ENCODE results near the gene GDE1. TPM values are rescaled to one million over a fixed set of nuclear protein-coding genes. Genes with fewer than 3 reads are reported as not detected.
A peak's percentile ranks its signal among the peaks of the same experiment; 100 is the strongest.

GDE1 gene
- total RNA-seq, 1 experiment from 2014 or later: 45.6 TPM

- ChIA-PET POLR2A (ENCODE audit: unreplicated experiment) (no interaction called here), CTCF (no interaction called here)
- no peak overlapping the region for H2AFZ ChIP-seq (ENCODE audit: low read length)
- H3K27me3 ChIP-seq (ENCODE audit: low read length): no peaks in the 10 kb centered on the region
- H3K4me2 ChIP-seq (ENCODE audit: low read length): no peak overlapping the region
- H3K79me2 ChIP-seq (ENCODE audit: low read length): no peaks in the 10 kb centered on the region
- no peaks in the 10 kb centered on the region for H3K9me3 ChIP-seq (ENCODE audit: low read length)
- BruUV-seq (replicated peaks): no TSS peak
- H3K9ac ChIP-seq (ENCODE audit: low read length): no peak overlapping the region
- no peak for DNase-seq
- intact Hi-C loops (cut with micrococcal nuclease): no loop called here
- no peaks in the 10 kb centered on the region for H3K9me2 ChIP-seq (replicated peaks; ENCODE audit: low read length)
- no peak overlapping the region for H3K27ac ChIP-seq (ENCODE audit: low read length)
- no peaks in the 10 kb centered on the region for H3F3A ChIP-seq (ENCODE audit: low read length, unreplicated experiment)
- H3K36me3 ChIP-seq (ENCODE audit: low read depth, low read length): no peaks in the 10 kb centered on the region; the same call in 1 of the 2 replicates
- no peak for ATAC-seq
- H4K20me1 ChIP-seq (ENCODE audit: low read length): no peaks in the 10 kb centered on the region
- H3K4me3 ChIP-seq (ENCODE audit: low read length): no peak overlapping the region
- no peak for TF ChIP-seq EZH2 (IDR thresholded peaks at IDR 0.05; ENCODE audit: low read length, unreplicated experiment)
- TF ChIP-seq CTCF (conservative IDR thresholded peaks at IDR 0.05; ENCODE audit: low read depth, low read length): no peak
- TF ChIP-seq EZH2phosphoT487 (IDR thresholded peaks at IDR 0.05; ENCODE audit: borderline replicate concordance, low read length): no peak
- no peaks in the 10 kb centered on the region for H3K4me1 ChIP-seq (ENCODE audit: insufficient read depth, low read length)
Observed at GRCh38 chr16:19488213-19488640, 33.7 kb downstream of the GDE1 start.

GRCh38 chr16:19486750-19487325 is 35.1 kb downstream of the GDE1 start:
- no peaks in the 10 kb centered on the region for H3K79me2 ChIP-seq (ENCODE audit: low read length)
- BruUV-seq (replicated peaks): no TSS peak
- DNase-seq (no peak), ATAC-seq (no peak)
- TF ChIP-seq EZH2 (IDR thresholded peaks at IDR 0.05; ENCODE audit: low read length, unreplicated experiment) (no peak), CTCF (conservative IDR thresholded peaks at IDR 0.05; ENCODE audit: low read depth, low read length) (peak; percentile 33)
- H3K4me2 ChIP-seq (ENCODE audit: low read length): no peak overlapping the region
- no peak overlapping the region for H3K27ac ChIP-seq (ENCODE audit: low read length)
- intact Hi-C loops (cut with micrococcal nuclease): no loop called here
- H3F3A ChIP-seq (ENCODE audit: low read length, unreplicated experiment): no peaks in the 10 kb centered on the region
- H3K9ac ChIP-seq (ENCODE audit: low read length): no peak overlapping the region
- CTCF ChIA-PET: no interaction called here
- no peak overlapping the region for H3K4me3 ChIP-seq (ENCODE audit: low read length)
- H2AFZ ChIP-seq (ENCODE audit: low read length): no peak overlapping the region
- no peaks in the 10 kb centered on the region for H3K27me3 ChIP-seq (ENCODE audit: low read length)
- H3K9me3 ChIP-seq (ENCODE audit: low read length): no peaks in the 10 kb centered on the region
- H3K4me1 ChIP-seq (ENCODE audit: insufficient read depth, low read length): no peaks in the 10 kb centered on the region
- POLR2A ChIA-PET (ENCODE audit: unreplicated experiment): no interaction called here
- no peaks in the 10 kb centered on the region for H3K9me2 ChIP-seq (replicated peaks; ENCODE audit: low read length)
- no peaks in the 10 kb centered on the region; the same call in 1 of the 2 replicates for H3K36me3 ChIP-seq (ENCODE audit: low read depth, low read length)
- H4K20me1 ChIP-seq (ENCODE audit: low read length): no peaks in the 10 kb centered on the region

GRCh38 chr16:19486051-19486450 is 35.8 kb downstream of the GDE1 start:
- Histone ChIP-seq H3K4me3 (ENCODE audit: low read length) (no peak overlapping the region), H3K9me3 (ENCODE audit: low read length) (no peaks in the 10 kb centered on the region), H3F3A (ENCODE audit: low read length, unreplicated experiment) (no peaks in the 10 kb centered on the region), H3K4me1 (ENCODE audit: insufficient read depth, low read length) (0 out of 2 replicates have a peak, but pooled peaks cover 1% of the 10 kb centered on the region), H3K36me3 (ENCODE audit: low read depth, low read length) (peaks cover 6% of the 10 kb centered on the region), H3K79me2 (ENCODE audit: low read length) (no peaks in the 10 kb centered on the region), H4K20me1 (ENCODE audit: low read length) (no peaks in the 10 kb centered on the region), H3K27me3 (ENCODE audit: low read length) (no peaks in the 10 kb centered on the region), H3K4me2 (ENCODE audit: low read length) (no peak overlapping the region), H3K9me2 (replicated peaks; ENCODE audit: low read length) (no peaks in the 10 kb centered on the region), H3K27ac (ENCODE audit: low read length) (no peak overlapping the region), H2AFZ (ENCODE audit: low read length) (no peak overlapping the region), H3K9ac (ENCODE audit: low read length) (no peak overlapping the region)
- ChIA-PET CTCF (no interaction called here), POLR2A (ENCODE audit: unreplicated experiment) (no interaction called here)
- intact Hi-C loops (cut with micrococcal nuclease): no loop called here
- no peak for ATAC-seq
- DNase-seq: no peak
- BruUV-seq (replicated peaks): no TSS peak
- TF ChIP-seq CTCF (conservative IDR thresholded peaks at IDR 0.05; ENCODE audit: low read depth, low read length) (no peak), EZH2 (IDR thresholded peaks at IDR 0.05; ENCODE audit: low read length, unreplicated experiment) (no peak), EZH2phosphoT487 (IDR thresholded peaks at IDR 0.05; ENCODE audit: borderline replicate concordance, low read length) (no peak)

All from PC-3 (cell line).